ENCODE measurements around the gene LCK.

DNA sequence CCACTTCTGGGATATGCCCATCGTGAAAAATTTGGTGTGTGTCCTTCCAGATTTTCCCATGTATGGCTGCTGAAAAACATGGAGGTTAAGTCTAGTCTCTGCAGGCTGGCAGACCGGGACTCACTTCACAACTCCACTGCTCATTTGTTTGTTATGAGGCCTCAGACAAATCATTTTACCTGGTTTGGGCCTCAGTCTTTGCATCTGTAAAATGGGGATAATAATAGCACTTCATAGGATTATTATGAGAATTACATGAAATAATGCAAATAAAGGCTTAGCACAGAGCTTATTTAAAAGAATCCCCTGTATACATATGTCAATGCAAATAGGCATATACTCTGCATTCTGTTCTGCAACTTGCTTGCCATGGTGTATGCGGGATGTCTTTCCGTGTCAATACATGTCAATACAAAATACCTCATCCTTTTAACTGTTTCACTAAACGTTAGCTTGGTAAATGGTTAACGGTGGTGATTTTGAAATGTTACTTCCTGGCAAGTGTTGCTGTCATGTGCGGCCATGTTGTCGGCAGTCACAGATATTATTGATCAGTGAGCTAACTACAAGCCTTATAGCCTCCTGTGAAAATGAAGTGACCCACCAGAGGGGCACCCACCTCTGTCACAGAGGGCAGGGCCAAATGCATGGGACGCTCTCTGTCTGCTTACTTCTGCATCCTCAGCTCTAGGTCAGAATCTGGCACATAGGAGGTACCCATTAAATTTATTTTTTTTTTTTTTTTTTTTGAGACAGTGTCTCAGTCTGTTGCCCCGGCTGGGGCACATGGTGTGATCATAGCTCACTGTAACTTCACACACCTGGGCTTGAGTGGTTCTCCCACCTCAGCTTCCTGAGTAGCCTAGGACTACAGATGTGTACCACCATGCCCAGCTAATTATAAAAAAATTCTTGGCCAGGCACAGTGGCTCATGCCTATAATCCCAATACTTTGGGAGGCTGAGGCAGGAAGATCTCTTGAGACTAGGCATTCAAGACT is 4.3 kb downstream of the LCK start:
- TF ChIP-seq, protein P1, sequence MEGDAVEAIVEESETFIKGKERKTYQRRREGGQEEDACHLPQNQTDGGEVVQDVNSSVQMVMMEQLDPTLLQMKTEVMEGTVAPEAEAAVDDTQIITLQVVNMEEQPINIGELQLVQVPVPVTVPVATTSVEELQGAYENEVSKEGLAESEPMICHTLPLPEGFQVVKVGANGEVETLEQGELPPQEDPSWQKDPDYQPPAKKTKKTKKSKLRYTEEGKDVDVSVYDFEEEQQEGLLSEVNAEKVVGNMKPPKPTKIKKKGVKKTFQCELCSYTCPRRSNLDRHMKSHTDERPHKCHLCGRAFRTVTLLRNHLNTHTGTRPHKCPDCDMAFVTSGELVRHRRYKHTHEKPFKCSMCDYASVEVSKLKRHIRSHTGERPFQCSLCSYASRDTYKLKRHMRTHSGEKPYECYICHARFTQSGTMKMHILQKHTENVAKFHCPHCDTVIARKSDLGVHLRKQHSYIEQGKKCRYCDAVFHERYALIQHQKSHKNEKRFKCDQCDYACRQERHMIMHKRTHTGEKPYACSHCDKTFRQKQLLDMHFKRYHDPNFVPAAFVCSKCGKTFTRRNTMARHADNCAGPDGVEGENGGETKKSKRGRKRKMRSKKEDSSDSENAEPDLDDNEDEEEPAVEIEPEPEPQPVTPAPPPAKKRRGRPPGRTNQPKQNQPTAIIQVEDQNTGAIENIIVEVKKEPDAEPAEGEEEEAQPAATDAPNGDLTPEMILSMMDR (IDR thresholded peaks at IDR 0.05): no peak
- TF ChIP-seq POLR2A (IDR thresholded peaks at IDR 0.05): no peak
